Breast epithelium (tissue), 4 donors: ENCODE data around the gene HOMER1. TPM values are rescaled to one million over a fixed set of nuclear protein-coding genes. Genes with fewer than 3 reads are reported as not detected.

ENCODE experiments used
- DNase-seq, 2 donors: peaks; one replicate each; pipeline ENCODE4 v3.0.0-alpha.2; 2019; ENCODE audit warnings: low spot score in 2 of 2
- H3K27ac ChIP-seq, 2 donors: fragments of 200-600 bp; sonication (generic) in 1 of 2; one replicate each; pipeline ENCODE4 v1.5.1; 2016 to 2019; ENCODE audit warnings: mild to moderate bottlenecking in 1 of 2
- H3K27me3 ChIP-seq, 2 donors: fragments of 200-600 bp; sonication (generic) in 1 of 2; one replicate each; pipeline versions ENCODE4 v1.5.1 to v1.6.0; 2017 to 2019; ENCODE audit warnings: control low read depth in 1 of 2, mild to moderate bottlenecking in 1 of 2
- H3K36me3 ChIP-seq: fragments of 200-600 bp; one replicate; pipeline ENCODE4 v1.5.1; 2019
- H3K4me1 ChIP-seq, 2 donors: fragments of 200-600 bp; sonication (generic); one replicate each; pipeline ENCODE4 v1.5.1; 2016 to 2019; ENCODE audit warnings: control low read depth in 1 of 2
- H3K4me3 ChIP-seq, 3 donors: fragments of 200-600 bp; sonication (generic); 1 replicate in 2 of 3; 2 replicates in 1 of 3; pipeline ENCODE4 v1.5.1; 2016 to 2019; ENCODE audit warnings: mild to moderate bottlenecking in 3 of 3, moderate library complexity in 2 of 3
- H3K9me3 ChIP-seq, 2 donors: fragments of 200-600 bp; sonication (generic) in 1 of 2; one replicate each; pipeline ENCODE4 v1.5.1; 2016 to 2019; ENCODE audit warnings: control low read depth in 1 of 2
- POLR2A ChIP-seq: fragments of 450-650 bp; IDR thresholded peaks from one replicate; pipeline ENCODE4 v1.6.1; 2016; ENCODE audit warnings: antibody characterized with exemption, mild to moderate bottlenecking, moderate library complexity
- POLR2AphosphoS5 ChIP-seq, 3 donors: sonication (generic); formaldehyde crosslinking; IDR thresholded peaks; one replicate each; pipeline ENCODE4 v1.6.1; 2017; ENCODE audit warnings: antibody characterized with exemption in 3 of 3
- intact Hi-C: fragments of 100-400 bp; cut with DNase I; formaldehyde crosslinking; loops from one replicate; pipeline ENCODE4 v1.15.1; 2023; ENCODE audit warnings: low total_unique reads
- total RNA-seq, 3 donors: library from RNA; depleted of rRNA; stranded (reverse); fragments of >200 nt; gene quantifications; one replicate each; pipeline ENCODE4 v1.1.0, GENCODE V29; 2016
- TF ChIP-seq, protein P1 (sequence below), 3 donors: fragments of 450-650 bp; IDR thresholded peaks; one replicate each; pipeline ENCODE4 v1.5.1; 2016 to 2017; ENCODE audit warnings: antibody characterized with exemption in 3 of 3, mild to moderate bottlenecking in 3 of 3, moderate library complexity in 3 of 3

HOMER1 gene
- total RNA-seq, 3 donors from 2014 or later: 3.2 to 26.2 (median 18.7) TPM

GRCh38 chr5:79456890-79457583, 56.9 kb downstream of the HOMER1 start:
- no peak for DNase-seq
- intact Hi-C loops: no loop called here

GRCh38 chr5:79456400-79456799, 57.5 kb downstream of the HOMER1 start:
- intact Hi-C loops: no loop called here
- H3K27me3 ChIP-seq: no peaks in the 10 kb centered on the region
- no peak for DNase-seq
- no peak overlapping the region for H3K27ac ChIP-seq
- no peaks in the 10 kb centered on the region for H3K36me3 ChIP-seq
- no peaks in the 10 kb centered on the region for H3K9me3 ChIP-seq
- H3K4me1 ChIP-seq: no peaks in the 10 kb centered on the region
- no peak overlapping the region for H3K4me3 ChIP-seq
- TF ChIP-seq, protein P1, sequence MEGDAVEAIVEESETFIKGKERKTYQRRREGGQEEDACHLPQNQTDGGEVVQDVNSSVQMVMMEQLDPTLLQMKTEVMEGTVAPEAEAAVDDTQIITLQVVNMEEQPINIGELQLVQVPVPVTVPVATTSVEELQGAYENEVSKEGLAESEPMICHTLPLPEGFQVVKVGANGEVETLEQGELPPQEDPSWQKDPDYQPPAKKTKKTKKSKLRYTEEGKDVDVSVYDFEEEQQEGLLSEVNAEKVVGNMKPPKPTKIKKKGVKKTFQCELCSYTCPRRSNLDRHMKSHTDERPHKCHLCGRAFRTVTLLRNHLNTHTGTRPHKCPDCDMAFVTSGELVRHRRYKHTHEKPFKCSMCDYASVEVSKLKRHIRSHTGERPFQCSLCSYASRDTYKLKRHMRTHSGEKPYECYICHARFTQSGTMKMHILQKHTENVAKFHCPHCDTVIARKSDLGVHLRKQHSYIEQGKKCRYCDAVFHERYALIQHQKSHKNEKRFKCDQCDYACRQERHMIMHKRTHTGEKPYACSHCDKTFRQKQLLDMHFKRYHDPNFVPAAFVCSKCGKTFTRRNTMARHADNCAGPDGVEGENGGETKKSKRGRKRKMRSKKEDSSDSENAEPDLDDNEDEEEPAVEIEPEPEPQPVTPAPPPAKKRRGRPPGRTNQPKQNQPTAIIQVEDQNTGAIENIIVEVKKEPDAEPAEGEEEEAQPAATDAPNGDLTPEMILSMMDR (IDR thresholded peaks at IDR 0.05): no peak
- no peak for TF ChIP-seq POLR2AphosphoS5 (IDR thresholded peaks at IDR 0.05)
- TF ChIP-seq POLR2A: no peak

More at GRCh38 chr5:79456890-79457583, 56.9 kb downstream of the HOMER1 start:
- no peaks in the 10 kb centered on the region for H3K27me3 ChIP-seq
- no peak overlapping the region for H3K27ac ChIP-seq
- TF ChIP-seq POLR2AphosphoS5 (IDR thresholded peaks at IDR 0.05): no peak
- TF ChIP-seq POLR2A: no peak
- TF ChIP-seq, protein P1 (IDR thresholded peaks at IDR 0.05): no peak
- no peaks in the 10 kb centered on the region for H3K9me3 ChIP-seq
- H3K4me3 ChIP-seq: no peak overlapping the region
- no peaks in the 10 kb centered on the region for H3K36me3 ChIP-seq
- H3K4me1 ChIP-seq: no peaks in the 10 kb centered on the region

- TF ChIP-seq POLR2A (no peak), POLR2AphosphoS5 (IDR thresholded peaks at IDR 0.05) (no peak)
- TF ChIP-seq, protein P1 (IDR thresholded peaks at IDR 0.05): no peak
- Histone ChIP-seq H3K36me3 (peaks cover 8% of the 10 kb centered on the region), H3K4me1 (no peaks in the 10 kb centered on the region), H3K4me3 (no peak overlapping the region), H3K27me3 (no peaks in the 10 kb centered on the region), H3K27ac (no peak overlapping the region), H3K9me3 (no peaks in the 10 kb centered on the region)
- intact Hi-C loops: no loop called here
- DNase-seq: no peak
Observed at GRCh38 chr5:79454043-79454442, 59.9 kb downstream of the HOMER1 start.

DNA sequence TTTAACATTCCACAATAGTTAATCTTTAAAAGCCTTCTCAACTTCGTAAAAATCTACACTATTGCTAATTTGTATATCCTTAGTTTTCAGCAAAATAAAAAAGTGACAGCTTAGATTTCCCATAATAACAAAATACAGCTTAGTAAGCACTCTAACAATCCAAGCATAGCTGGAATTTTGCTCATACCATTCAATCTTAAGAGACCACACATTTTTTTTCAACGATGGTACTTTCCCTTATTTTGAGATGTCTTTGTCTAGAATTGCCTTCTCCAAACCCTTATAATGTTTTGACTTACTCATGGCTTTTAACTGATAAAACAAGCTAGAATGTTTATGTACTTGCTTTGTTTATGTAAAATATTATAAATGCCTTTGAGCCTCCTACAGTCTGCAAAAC, 65.6 kb downstream of the HOMER1 start:
- H3K36me3 ChIP-seq: peaks cover 8% of the 10 kb centered on the region
- TF ChIP-seq, protein P1 (IDR thresholded peaks at IDR 0.05): no peak
- TF ChIP-seq POLR2A (no peak), POLR2AphosphoS5 (IDR thresholded peaks at IDR 0.05) (no peak)
- no peaks in the 10 kb centered on the region for H3K4me1 ChIP-seq
- intact Hi-C loops: no loop called here
- H3K9me3 ChIP-seq: no peaks in the 10 kb centered on the region
- no peak overlapping the region for H3K27ac ChIP-seq
- no peaks in the 10 kb centered on the region for H3K27me3 ChIP-seq
- no peak for DNase-seq
- H3K4me3 ChIP-seq: no peak overlapping the region

- H3K36me3 ChIP-seq: no peaks in the 10 kb centered on the region
- no peaks in the 10 kb centered on the region for H3K4me1 ChIP-seq
- intact Hi-C loops: no loop called here
- no peaks in the 10 kb centered on the region for H3K9me3 ChIP-seq
- DNase-seq: no peak
- no peaks in the 10 kb centered on the region for H3K27me3 ChIP-seq
- no peak for TF ChIP-seq POLR2A
- TF ChIP-seq POLR2AphosphoS5 (IDR thresholded peaks at IDR 0.05): no peak
- TF ChIP-seq, protein P1 (IDR thresholded peaks at IDR 0.05): no peak
- no peak overlapping the region for H3K4me3 ChIP-seq
- no peak overlapping the region for H3K27ac ChIP-seq
Observed at GRCh38 chr5:79436821-79437220, 77.1 kb downstream of the HOMER1 start.
